Esophagus muscularis mucosa (tissue), 4 donors: Measurements from ENCODE around the gene PPFIBP1.

Experiments
- EP300 ChIP-seq: sonication (generic); formaldehyde crosslinking; IDR thresholded peaks from one replicate; pipeline ENCODE4 v1.6.1; 2017; ENCODE audit warnings: antibody characterized with exemption
- POLR2A ChIP-seq: fragments of 450-650 bp; IDR thresholded peaks from one replicate; pipeline ENCODE4 v1.6.1; 2017; ENCODE audit warnings: antibody characterized with exemption, moderate library complexity, mild to moderate bottlenecking, low read depth
- POLR2AphosphoS5 ChIP-seq, 2 donors: sonication (generic); formaldehyde crosslinking; IDR thresholded peaks; one replicate each; pipeline ENCODE4 v1.6.1; 2017; ENCODE audit warnings: antibody characterized with exemption in 2 of 2
- TF ChIP-seq, protein P1 (sequence below), 3 experiments: fragments of 200-600 bp in 2 of 3; fragments of 450-650 bp in 1 of 3; sonication (generic) in 2 of 3; IDR thresholded peaks; one replicate each; pipeline ENCODE4 v1.5.1; 2017 to 2019; ENCODE audit warnings: antibody characterized with exemption in 3 of 3, mild to moderate bottlenecking in 2 of 3, moderate library complexity in 1 of 3

- TF ChIP-seq, protein P1, sequence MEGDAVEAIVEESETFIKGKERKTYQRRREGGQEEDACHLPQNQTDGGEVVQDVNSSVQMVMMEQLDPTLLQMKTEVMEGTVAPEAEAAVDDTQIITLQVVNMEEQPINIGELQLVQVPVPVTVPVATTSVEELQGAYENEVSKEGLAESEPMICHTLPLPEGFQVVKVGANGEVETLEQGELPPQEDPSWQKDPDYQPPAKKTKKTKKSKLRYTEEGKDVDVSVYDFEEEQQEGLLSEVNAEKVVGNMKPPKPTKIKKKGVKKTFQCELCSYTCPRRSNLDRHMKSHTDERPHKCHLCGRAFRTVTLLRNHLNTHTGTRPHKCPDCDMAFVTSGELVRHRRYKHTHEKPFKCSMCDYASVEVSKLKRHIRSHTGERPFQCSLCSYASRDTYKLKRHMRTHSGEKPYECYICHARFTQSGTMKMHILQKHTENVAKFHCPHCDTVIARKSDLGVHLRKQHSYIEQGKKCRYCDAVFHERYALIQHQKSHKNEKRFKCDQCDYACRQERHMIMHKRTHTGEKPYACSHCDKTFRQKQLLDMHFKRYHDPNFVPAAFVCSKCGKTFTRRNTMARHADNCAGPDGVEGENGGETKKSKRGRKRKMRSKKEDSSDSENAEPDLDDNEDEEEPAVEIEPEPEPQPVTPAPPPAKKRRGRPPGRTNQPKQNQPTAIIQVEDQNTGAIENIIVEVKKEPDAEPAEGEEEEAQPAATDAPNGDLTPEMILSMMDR (IDR thresholded peaks at IDR 0.05), result no peak
- no peak for TF ChIP-seq POLR2A
- TF ChIP-seq EP300, result no peak
- TF ChIP-seq POLR2AphosphoS5 (IDR thresholded peaks at IDR 0.05), result peak in 1 of 2 donors; percentile 28
Measured at GRCh38 chr12:27595231-27595642, 71.2 kb downstream of the PPFIBP1 start.
